DMS79 (cell line): ENCODE measurements around the gene RARRES1.

Source experiments
- DNase-seq: peaks from one replicate; lab custom pipeline; 2025; lab: John Stamatoyannopoulos, UW

Gene RARRES1

GRCh38 chr3:158765518-158766205, 33.4 kb upstream of the RARRES1 start:
- no peak for DNase-seq

- no peak for DNase-seq
Measured at GRCh38 chr3:158763421-158763820, 31.2 kb upstream of the RARRES1 start.

GRCh38 chr3:158762701-158763100, 30.4 kb upstream of the RARRES1 start:
- DNase-seq: no peak

GRCh38 chr3:158761350-158761749, 29.1 kb upstream of the RARRES1 start:
- DNase-seq: no peak

- DNase-seq: no peak
Measured at GRCh38 chr3:158755421-158755820, 23.2 kb upstream of the RARRES1 start.

- DNase-seq: no peak
Measured at GRCh38 chr3:158753854-158754253, 21.6 kb upstream of the RARRES1 start.

- DNase-seq: no peak
Measured at GRCh38 chr3:158751316-158751715, 19.1 kb upstream of the RARRES1 start.

- DNase-seq: no peak
Measured at GRCh38 chr3:158750016-158750415, 17.8 kb upstream of the RARRES1 start.

GRCh38 chr3:158749526-158749925, 17.3 kb upstream of the RARRES1 start:
- DNase-seq: no peak

- DNase-seq: no peak
Measured at GRCh38 chr3:158748237-158748828, 16.1 kb upstream of the RARRES1 start.

GRCh38 chr3:158747417-158747816, 15.2 kb upstream of the RARRES1 start:
- no peak for DNase-seq

- DNase-seq: no peak
Measured at GRCh38 chr3:158745551-158745950, 13.3 kb upstream of the RARRES1 start.

GRCh38 chr3:158744567-158745288, 12.5 kb upstream of the RARRES1 start:
- DNase-seq: no peak

- DNase-seq: no peak
Measured at GRCh38 chr3:158743664-158744566, 11.7 kb upstream of the RARRES1 start.

GRCh38 chr3:158742871-158743663, 10.8 kb upstream of the RARRES1 start:
- no peak for DNase-seq

GRCh38 chr3:158739661-158740060, 7.4 kb upstream of the RARRES1 start:
- DNase-seq: no peak

- DNase-seq: no peak
Measured at GRCh38 chr3:158739078-158739477, 6.8 kb upstream of the RARRES1 start.

GRCh38 chr3:158738653-158739052, 6.4 kb upstream of the RARRES1 start:
- DNase-seq: no peak

GRCh38 chr3:158737976-158738615, 5.8 kb upstream of the RARRES1 start:
- DNase-seq: no peak

GRCh38 chr3:158737410-158737809, 5.2 kb upstream of the RARRES1 start:
- no peak for DNase-seq
